Muscle of leg (tissue), 11 donors: ENCODE data around the gene CAB39. TPM values are rescaled to one million over a fixed set of nuclear protein-coding genes. Genes with fewer than 3 reads are reported as not detected.

Experiments
- DNase-seq: peaks from one replicate; pipeline ENCODE4 v3.0.0; 2013
- H3K27ac ChIP-seq: one replicate; pipeline ENCODE4 v1.5.1; 2013; ENCODE audit warnings: mild to moderate bottlenecking, low read length, control low read depth
- H3K27me3 ChIP-seq: one replicate; pipeline ENCODE4 v1.6.1; 2013; ENCODE audit warnings: low read length; ENCODE audit not compliant: control insufficient read depth, insufficient read depth
- H3K36me3 ChIP-seq: one replicate; pipeline ENCODE4 v1.6.1; 2013; ENCODE audit warnings: low read length; ENCODE audit not compliant: control insufficient read depth, insufficient read depth
- H3K4me1 ChIP-seq: one replicate; pipeline ENCODE4 v1.6.1; 2013; ENCODE audit warnings: low read length; ENCODE audit not compliant: control insufficient read depth, insufficient read depth
- H3K4me3 ChIP-seq: one replicate; pipeline ENCODE4 v1.5.1; 2013; ENCODE audit warnings: low read length, control low read depth
- H3K9me3 ChIP-seq: replicated peaks from 2 replicates; pipeline ENCODE4 v1.6.1; 2013; ENCODE audit warnings: low read depth, low read length; ENCODE audit not compliant: control insufficient read depth
- WGBS: methylation state at CpG from one replicate; pipeline ENCODE4 v1.1.5; 2013; ENCODE audit warnings: missing lambda C conversion rate; ENCODE audit not compliant: insufficient coverage; 5-methylcytosine and 5-hydroxymethylcytosine counted together
- polyA plus RNA-seq, 8 donors: library from polyadenylated mRNA; unstranded; fragments of 120-200 nt; gene quantifications; one replicate each; pipeline versions ENCODE4 v1.2.1 to v1.2.3, GENCODE V29; 2013; ENCODE audit warnings: inconsistent platforms in 1 of 8, low replicate concordance in 1 of 8; ENCODE audit not compliant: insufficient read length in 8 of 8, insufficient read depth in 1 of 8
- total RNA-seq: library from RNA; stranded (reverse); fragments of 120-200 nt; gene quantifications from one replicate; pipeline ENCODE4 v1.2.4, GENCODE V29; 2013

Gene CAB39
- total and polyA plus RNA-seq, 9 donors, result 48.3 to 61.8 (median 57.9) TPM

- 77% methylated on average over 7 of the region's 10 CpGs for WGBS
- no peaks in the 10 kb centered on the region for H3K9me3 ChIP-seq
- peaks cover 11% of the 10 kb centered on the region for H3K4me1 ChIP-seq
- no peak for DNase-seq
- H3K27ac ChIP-seq, result no peak overlapping the region
- H3K36me3 ChIP-seq, result peaks cover 14% of the 10 kb centered on the region
- no peak overlapping the region for H3K4me3 ChIP-seq
- H3K27me3 ChIP-seq, result peaks cover 15% of the 10 kb centered on the region
These were observed 110.8 kb downstream of the CAB39 start for GRCh38 chr2:230823264-230823964.

GRCh38 chr2:230824406-230824978, 111.8 kb downstream of the CAB39 start:
- Histone ChIP-seq H3K27me3 (peaks cover 22% of the 10 kb centered on the region), H3K9me3 (no peaks in the 10 kb centered on the region), H3K36me3 (peaks cover 8% of the 10 kb centered on the region), H3K4me1 (peaks cover 11% of the 10 kb centered on the region), H3K27ac (no peak overlapping the region), H3K4me3 (no peak overlapping the region)
- 7% methylated on average over 10 of the region's 14 CpGs for WGBS
- peak; percentile 89 for DNase-seq

GRCh38 chr2:230825354-230825753, 112.7 kb downstream of the CAB39 start:
- no CpG with 5 or more reads among the region's 1 CpG for WGBS
- Histone ChIP-seq H3K27ac (no peak overlapping the region), H3K4me1 (peaks cover 11% of the 10 kb centered on the region), H3K9me3 (peaks cover 3% of the 10 kb centered on the region), H3K4me3 (no peak overlapping the region), H3K36me3 (peaks cover 8% of the 10 kb centered on the region), H3K27me3 (peaks cover 28% of the 10 kb centered on the region)
- no peak for DNase-seq

- Histone ChIP-seq H3K27ac (no peak overlapping the region), H3K4me1 (peaks cover 11% of the 10 kb centered on the region), H3K9me3 (peaks cover 3% of the 10 kb centered on the region), H3K36me3 (no peaks in the 10 kb centered on the region), H3K27me3 (peaks cover 34% of the 10 kb centered on the region), H3K4me3 (no peak overlapping the region)
- no peak for DNase-seq
- 26% methylated on average over 36 of the region's 36 CpGs for WGBS
These were observed 115.2 kb downstream of the CAB39 start for GRCh38 chr2:230827774-230828271.

- no peak for DNase-seq
- Histone ChIP-seq H3K36me3 (no peaks in the 10 kb centered on the region), H3K27me3 (peaks cover 34% of the 10 kb centered on the region), H3K4me3 (peak overlapping the region; percentile 0), H3K4me1 (peaks cover 9% of the 10 kb centered on the region), H3K9me3 (peaks cover 3% of the 10 kb centered on the region), H3K27ac (no peak overlapping the region)
- 9% methylated on average over 61 of the region's 61 CpGs for whole genome bisulfite sequencing
These were observed 115.8 kb downstream of the CAB39 start for GRCh38 chr2:230828272-230828961.

GRCh38 chr2:230829293-230829692, 116.7 kb downstream of the CAB39 start:
- Histone ChIP-seq H3K27ac (no peak overlapping the region), H3K4me3 (no peak overlapping the region), H3K4me1 (peaks cover 2% of the 10 kb centered on the region), H3K9me3 (peaks cover 3% of the 10 kb centered on the region), H3K27me3 (peaks cover 34% of the 10 kb centered on the region), H3K36me3 (no peaks in the 10 kb centered on the region)
- 95% methylated on average over 10 of the region's 14 CpGs for WGBS
- no peak for DNase-seq

- H3K27me3 ChIP-seq, result peaks cover 34% of the 10 kb centered on the region
These were observed 117.3 kb downstream of the CAB39 start for GRCh38 chr2:230829959-230830358.

GRCh38 chr2:230830428-230830827, 117.8 kb downstream of the CAB39 start:
- Histone ChIP-seq H3K4me3 (no peak overlapping the region), H3K9me3 (peaks cover 3% of the 10 kb centered on the region), H3K27me3 (peaks cover 34% of the 10 kb centered on the region), H3K27ac (no peak overlapping the region), H3K36me3 (no peaks in the 10 kb centered on the region), H3K4me1 (no peaks in the 10 kb centered on the region)
- DNase-seq, result no peak
- WGBS, result 74% methylated on average over 4 of the region's 7 CpGs

More at GRCh38 chr2:230829959-230830358, 117.3 kb downstream of the CAB39 start:
- no peak for DNase-seq
- H3K4me1 ChIP-seq, result no peaks in the 10 kb centered on the region
- no peak overlapping the region for H3K4me3 ChIP-seq
- H3K36me3 ChIP-seq, result no peaks in the 10 kb centered on the region
- 84% methylated on average over 7 of the region's 7 CpGs for WGBS
- peaks cover 3% of the 10 kb centered on the region for H3K9me3 ChIP-seq
- H3K27ac ChIP-seq, result no peak overlapping the region

- H3K27me3 ChIP-seq, result peaks cover 4% of the 10 kb centered on the region
- WGBS, result no CpG with 5 or more reads among the region's 2 CpGs
- H3K9me3 ChIP-seq, result peaks cover 3% of the 10 kb centered on the region
- no peak overlapping the region for H3K27ac ChIP-seq
- DNase-seq, result no peak
- no peaks in the 10 kb centered on the region for H3K4me1 ChIP-seq
- H3K36me3 ChIP-seq, result no peaks in the 10 kb centered on the region
- H3K4me3 ChIP-seq, result no peak overlapping the region
These were observed 127.7 kb downstream of the CAB39 start for GRCh38 chr2:230840301-230840700.

GRCh38 chr2:230842473-230842872, 129.8 kb downstream of the CAB39 start:
- Histone ChIP-seq H3K4me1 (no peaks in the 10 kb centered on the region), H3K4me3 (no peak overlapping the region), H3K9me3 (peaks cover 7% of the 10 kb centered on the region), H3K36me3 (no peaks in the 10 kb centered on the region), H3K27me3 (peaks cover 6% of the 10 kb centered on the region), H3K27ac (no peak overlapping the region)
- WGBS, result 50% methylated on average over 5 of the region's 6 CpGs
- no peak for DNase-seq
